HepG2 (cell line): ENCODE results near the gene JTB. TPM values are rescaled to one million over a fixed set of nuclear protein-coding genes. Genes with fewer than 3 reads are reported as not detected.

Experiments
- EHMT2 ChIP-seq: fragments of 200-600 bp; sonication (generic); IDR thresholded peaks from 2 replicates; pipeline ENCODE4 v1.7.0; 2017; ENCODE audit warnings: antibody characterized with exemption, low read depth, low read length, borderline replicate concordance
- FOXC1 ChIP-seq: sonication (generic); formaldehyde crosslinking; IDR thresholded peaks from 2 replicates; pipeline ENCODE4 v1.8.0; 2022; ENCODE audit warnings: mild to moderate bottlenecking, missing genetic modification reagents, borderline replicate concordance
- KAT8 ChIP-seq: IDR thresholded peaks from 2 replicates; pipeline ENCODE4 v1.6.1; 2016; ENCODE audit warnings: missing genetic modification reagents, missing compliant biosample characterization
- KDM1A ChIP-seq: IDR thresholded peaks from 2 replicates; pipeline ENCODE4 v1.6.1; 2016; ENCODE audit warnings: missing compliant biosample characterization
- MAFK ChIP-seq, 2 experiments: IDR thresholded peaks in 1 of 2; conservative IDR thresholded peaks in 1 of 2; 2 replicates each; pipeline ENCODE4 v1.6.1; 2011; ENCODE audit warnings: improper control_type of control experiment in 2 of 2, low read length in 2 of 2
- NFYB ChIP-seq: sonication (generic); formaldehyde crosslinking; IDR thresholded peaks from 2 replicates; pipeline ENCODE4 v1.4.0; 2020; ENCODE audit warnings: missing genetic modification reagents
- ONECUT2 ChIP-seq: sonication (generic); formaldehyde crosslinking; IDR thresholded peaks from 2 replicates; pipeline ENCODE4 v1.4.0; 2020; ENCODE audit warnings: missing genetic modification reagents
- PAF1 ChIP-seq: IDR thresholded peaks from 2 replicates; pipeline ENCODE4 v1.6.1; 2016; ENCODE audit warnings: missing genetic modification reagents, missing compliant biosample characterization
- RBM39 ChIP-seq: fragments of 200-400 bp; formaldehyde crosslinking; IDR thresholded peaks from one replicate; pipeline ENCODE4 v1.6.1; 2018; ENCODE audit warnings: antibody characterized with exemption, mild to moderate bottlenecking, low read depth, low read length; ENCODE audit not compliant: poor library complexity, severe bottlenecking
- SMARCC2 ChIP-seq: fragments of 450-650 bp; IDR thresholded peaks from 2 replicates; pipeline ENCODE4 v1.6.1; 2017; ENCODE audit warnings: antibody characterized with exemption, mild to moderate bottlenecking
- SP2 ChIP-seq: sonication (generic); formaldehyde crosslinking; IDR thresholded peaks from 2 replicates; pipeline ENCODE4 v1.5.1; 2020; ENCODE audit warnings: mild to moderate bottlenecking, missing genetic modification reagents
- TBX2 ChIP-seq: sonication (generic); formaldehyde crosslinking; IDR thresholded peaks from 2 replicates; pipeline ENCODE4 v1.5.0; 2020; ENCODE audit warnings: missing genetic modification reagents, mild to moderate bottlenecking, borderline replicate concordance
- TSC22D2 ChIP-seq: sonication (generic); formaldehyde crosslinking; IDR thresholded peaks from 2 replicates; pipeline ENCODE4 v1.5.1; 2020; ENCODE audit warnings: missing genetic modification reagents, mild to moderate bottlenecking, borderline replicate concordance
- ZNF557 ChIP-seq: sonication (generic); formaldehyde crosslinking; IDR thresholded peaks from 2 replicates; pipeline ENCODE4 v1.4.0; 2020; ENCODE audit warnings: missing genetic modification reagents
- ZNF776 ChIP-seq: sonication (generic); formaldehyde crosslinking; IDR thresholded peaks from 2 replicates; pipeline ENCODE4 v1.4.0; 2020; ENCODE audit warnings: mild to moderate bottlenecking, missing genetic modification reagents
- polyA plus RNA-seq, 8 experiments: library from polyadenylated mRNA; depleted of rRNA in 3 of 8; stranded (reverse) in 7 of 8; unstranded in 1 of 8; fragments of >200 nt; fragmentation: Illumina TruSeq in 4 of 8; extraction: Trizol in 4 of 8; gene quantifications; 2 replicates each; pipeline versions ENCODE4 v1.2.1 to v1.2.3, GENCODE V29; 2011 to 2016; ENCODE audit warnings: low read depth in 4 of 8, missing spikeins in 1 of 8, mixed read lengths in 1 of 8; ENCODE audit not compliant: insufficient read depth in 1 of 8
- total RNA-seq, 5 experiments: library from RNA; depleted of rRNA; stranded (reverse); fragments of >200 nt; fragmentation: Illumina TruSeq; extraction: Trizol; gene quantifications; 2 replicates each; pipeline ENCODE4 v1.2.3, GENCODE V29; 2016; ENCODE audit warnings: low read depth in 1 of 5
- TF ChIP-seq, protein P1 (sequence below): sonication (generic); formaldehyde crosslinking; IDR thresholded peaks from 2 replicates; pipeline ENCODE4 v1.4.0; 2020; ENCODE audit warnings: mild to moderate bottlenecking, missing genetic modification reagents
- TF ChIP-seq, protein P2 (sequence below): sonication (generic); formaldehyde crosslinking; IDR thresholded peaks from 2 replicates; pipeline ENCODE4 v1.4.0; 2020; ENCODE audit warnings: missing genetic modification reagents
- TF ChIP-seq, protein P3 (sequence below): sonication (generic); formaldehyde crosslinking; IDR thresholded peaks from 2 replicates; pipeline ENCODE4 v1.5.0; 2020; ENCODE audit warnings: missing genetic modification reagents

JTB gene
- total and polyA plus RNA-seq, 2 of the 13 experiments (the other 11 are each of a cell fraction or from before 2014, with no cell fraction given): 96.7 to 99.2 TPM

DNA sequence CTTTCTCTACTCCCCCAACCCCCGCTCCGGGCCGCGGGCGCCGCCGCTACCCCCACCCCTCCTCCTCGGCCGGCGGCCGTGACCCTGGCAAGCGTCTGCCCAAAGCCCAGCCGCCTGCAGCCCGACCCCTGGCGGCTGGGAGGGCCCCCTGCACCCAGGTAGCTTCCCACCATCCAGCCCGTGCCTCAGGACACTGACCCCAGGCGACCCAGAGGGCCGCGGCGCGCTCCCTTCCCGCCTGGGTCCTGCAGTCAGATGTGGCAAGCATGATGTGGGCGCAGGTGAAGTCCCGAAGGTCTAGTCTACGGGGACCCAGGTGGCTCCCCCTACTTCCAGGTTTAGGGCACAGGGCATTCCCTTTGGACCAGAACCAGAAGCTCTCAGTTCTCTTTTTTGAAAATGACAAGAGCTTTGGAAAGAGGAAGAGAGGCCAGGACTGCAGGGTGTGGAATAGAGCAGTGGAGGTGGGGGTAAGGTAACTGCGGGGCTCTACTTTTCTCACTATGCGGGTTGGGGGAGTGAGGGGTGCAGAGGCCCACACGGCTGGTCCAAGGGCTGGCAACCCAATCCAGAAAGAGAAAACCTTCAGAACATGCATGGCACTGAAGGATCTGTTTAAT lies 30.7 kb downstream of the JTB start, which contains the start of gene DENND4B (continued):
- TF ChIP-seq SP2 (CRISPR knock-in tag) (peak; percentile 44; the same call in 1 of the 2 replicates), TSC22D2 (CRISPR knock-in tag) (no peak), ONECUT2 (CRISPR knock-in tag) (no peak), FOXC1 (CRISPR knock-in tag) (no peak), KAT8 (CRISPR knock-in tag) (peak; percentile 54; the same call in 1 of the 2 replicates), RBM39 (no peak), NFYB (no peak), ZNF557 (no peak), PAF1 (CRISPR knock-in tag) (0 out of 2 replicates have a peak, but pooled peaks have one; percentile 58), ZNF776 (CRISPR knock-in tag) (no peak), KDM1A (CRISPR knock-in tag) (no peak), EHMT2 (no peak), TBX2 (peak; percentile 71), MAFK (conservative IDR thresholded peaks at IDR 0.05 in 1 of 2, IDR thresholded peaks at IDR 0.05 in 1 of 2; ENCODE audit: low read length in 2 of 2) (no peak), SMARCC2 (no peak)
- TF ChIP-seq, protein P1, sequence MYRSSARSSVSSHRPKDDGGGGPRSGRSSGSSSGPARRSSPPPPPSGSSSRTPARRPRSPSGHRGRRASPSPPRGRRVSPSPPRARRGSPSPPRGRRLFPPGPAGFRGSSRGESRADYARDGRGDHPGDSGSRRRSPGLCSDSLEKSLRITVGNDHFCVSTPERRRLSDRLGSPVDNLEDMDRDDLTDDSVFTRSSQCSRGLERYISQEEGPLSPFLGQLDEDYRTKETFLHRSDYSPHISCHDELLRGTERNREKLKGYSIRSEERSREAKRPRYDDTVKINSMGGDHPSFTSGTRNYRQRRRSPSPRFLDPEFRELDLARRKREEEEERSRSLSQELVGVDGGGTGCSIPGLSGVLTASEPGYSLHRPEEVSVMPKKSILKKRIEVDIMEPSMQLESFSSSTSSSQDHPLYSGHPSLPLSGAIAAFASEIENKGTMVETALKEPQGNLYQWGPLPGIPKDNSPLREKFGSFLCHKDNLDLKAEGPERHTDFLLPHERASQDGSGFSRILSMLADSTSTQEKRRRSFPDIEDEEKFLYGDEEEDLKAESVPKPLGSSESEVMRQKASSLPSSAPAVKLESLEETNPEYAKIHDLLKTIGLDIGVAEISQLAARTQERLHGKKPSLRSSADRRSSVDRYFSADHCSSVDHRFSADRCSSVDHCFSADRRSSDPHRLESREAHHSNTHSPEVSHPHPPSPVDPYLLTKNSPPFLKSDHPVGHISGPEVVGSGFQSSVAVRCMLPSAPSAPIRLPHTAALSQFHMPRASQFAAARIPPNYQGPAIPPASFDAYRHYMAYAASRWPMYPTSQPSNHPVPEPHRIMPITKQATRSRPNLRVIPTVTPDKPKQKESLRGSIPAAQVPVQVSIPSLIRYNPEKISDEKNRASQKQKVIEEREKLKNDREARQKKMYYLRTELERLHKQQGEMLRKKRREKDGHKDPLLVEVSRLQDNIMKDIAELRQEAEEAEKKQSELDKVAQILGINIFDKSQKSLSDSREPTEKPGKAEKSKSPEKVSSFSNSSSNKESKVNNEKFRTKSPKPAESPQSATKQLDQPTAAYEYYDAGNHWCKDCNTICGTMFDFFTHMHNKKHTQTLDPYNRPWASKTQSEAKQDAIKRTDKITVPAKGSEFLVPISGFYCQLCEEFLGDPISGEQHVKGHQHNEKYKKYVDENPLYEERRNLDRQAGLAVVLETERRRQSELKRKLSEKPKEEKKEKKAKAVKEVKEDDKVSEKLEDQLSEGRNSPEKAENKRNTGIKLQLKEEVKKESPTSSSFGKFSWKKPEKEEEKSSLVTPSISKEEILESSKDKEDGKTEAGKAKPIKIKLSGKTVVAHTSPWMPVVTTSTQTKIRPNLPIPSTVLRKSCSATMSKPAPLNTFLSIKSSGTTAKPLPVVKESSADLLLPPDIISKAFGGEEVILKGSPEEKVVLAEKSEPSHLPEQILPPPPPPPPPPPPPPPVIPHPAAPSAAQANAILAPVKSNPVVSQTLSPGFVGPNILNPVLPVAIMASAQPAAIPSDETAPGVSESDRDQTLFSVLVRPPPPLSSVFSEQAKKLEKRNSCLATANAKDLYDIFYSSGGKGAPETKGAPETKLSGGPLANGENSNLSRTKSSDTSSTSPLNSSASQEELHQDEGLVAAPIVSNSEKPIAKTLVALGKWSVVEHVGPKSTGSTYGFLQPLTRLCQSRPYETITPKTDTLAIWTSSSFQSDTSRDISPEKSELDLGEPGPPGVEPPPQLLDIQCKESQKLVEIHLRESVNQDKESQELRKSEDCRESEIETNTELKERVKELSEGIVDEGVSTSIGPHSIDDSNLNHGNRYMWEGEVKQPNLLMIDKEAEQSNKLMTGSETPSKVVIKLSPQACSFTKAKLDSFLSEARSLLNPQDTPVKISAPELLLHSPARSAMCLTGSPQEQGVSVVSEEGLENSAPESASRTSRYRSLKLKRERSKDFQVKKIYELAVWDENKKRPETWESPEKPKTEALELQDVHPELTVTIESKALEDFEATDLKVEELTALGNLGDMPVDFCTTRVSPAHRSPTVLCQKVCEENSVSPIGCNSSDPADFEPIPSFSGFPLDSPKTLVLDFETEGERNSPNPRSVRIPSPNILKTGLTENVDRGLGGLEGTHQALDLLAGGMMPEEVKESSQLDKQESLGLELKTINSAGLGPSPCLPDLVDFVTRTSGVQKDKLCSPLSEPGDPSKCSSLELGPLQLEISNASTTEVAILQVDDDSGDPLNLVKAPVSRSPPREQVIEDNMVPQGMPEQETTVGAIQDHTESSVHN (CRISPR knock-in tag): no peak
- TF ChIP-seq, protein P2, sequence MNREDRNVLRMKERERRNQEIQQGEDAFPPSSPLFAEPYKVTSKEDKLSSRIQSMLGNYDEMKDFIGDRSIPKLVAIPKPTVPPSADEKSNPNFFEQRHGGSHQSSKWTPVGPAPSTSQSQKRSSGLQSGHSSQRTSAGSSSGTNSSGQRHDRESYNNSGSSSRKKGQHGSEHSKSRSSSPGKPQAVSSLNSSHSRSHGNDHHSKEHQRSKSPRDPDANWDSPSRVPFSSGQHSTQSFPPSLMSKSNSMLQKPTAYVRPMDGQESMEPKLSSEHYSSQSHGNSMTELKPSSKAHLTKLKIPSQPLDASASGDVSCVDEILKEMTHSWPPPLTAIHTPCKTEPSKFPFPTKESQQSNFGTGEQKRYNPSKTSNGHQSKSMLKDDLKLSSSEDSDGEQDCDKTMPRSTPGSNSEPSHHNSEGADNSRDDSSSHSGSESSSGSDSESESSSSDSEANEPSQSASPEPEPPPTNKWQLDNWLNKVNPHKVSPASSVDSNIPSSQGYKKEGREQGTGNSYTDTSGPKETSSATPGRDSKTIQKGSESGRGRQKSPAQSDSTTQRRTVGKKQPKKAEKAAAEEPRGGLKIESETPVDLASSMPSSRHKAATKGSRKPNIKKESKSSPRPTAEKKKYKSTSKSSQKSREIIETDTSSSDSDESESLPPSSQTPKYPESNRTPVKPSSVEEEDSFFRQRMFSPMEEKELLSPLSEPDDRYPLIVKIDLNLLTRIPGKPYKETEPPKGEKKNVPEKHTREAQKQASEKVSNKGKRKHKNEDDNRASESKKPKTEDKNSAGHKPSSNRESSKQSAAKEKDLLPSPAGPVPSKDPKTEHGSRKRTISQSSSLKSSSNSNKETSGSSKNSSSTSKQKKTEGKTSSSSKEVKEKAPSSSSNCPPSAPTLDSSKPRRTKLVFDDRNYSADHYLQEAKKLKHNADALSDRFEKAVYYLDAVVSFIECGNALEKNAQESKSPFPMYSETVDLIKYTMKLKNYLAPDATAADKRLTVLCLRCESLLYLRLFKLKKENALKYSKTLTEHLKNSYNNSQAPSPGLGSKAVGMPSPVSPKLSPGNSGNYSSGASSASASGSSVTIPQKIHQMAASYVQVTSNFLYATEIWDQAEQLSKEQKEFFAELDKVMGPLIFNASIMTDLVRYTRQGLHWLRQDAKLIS: no peak
- TF ChIP-seq, protein P3, sequence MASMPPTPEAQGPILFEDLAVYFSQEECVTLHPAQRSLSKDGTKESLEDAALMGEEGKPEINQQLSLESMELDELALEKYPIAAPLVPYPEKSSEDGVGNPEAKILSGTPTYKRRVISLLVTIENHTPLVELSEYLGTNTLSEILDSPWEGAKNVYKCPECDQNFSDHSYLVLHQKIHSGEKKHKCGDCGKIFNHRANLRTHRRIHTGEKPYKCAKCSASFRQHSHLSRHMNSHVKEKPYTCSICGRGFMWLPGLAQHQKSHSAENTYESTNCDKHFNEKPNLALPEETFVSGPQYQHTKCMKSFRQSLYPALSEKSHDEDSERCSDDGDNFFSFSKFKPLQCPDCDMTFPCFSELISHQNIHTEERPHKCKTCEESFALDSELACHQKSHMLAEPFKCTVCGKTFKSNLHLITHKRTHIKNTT (CRISPR knock-in tag): no peak
